Endothelial cell (in vitro differentiated cells): Measurements from ENCODE around the gene CACHD1. TPM values are rescaled to one million over a fixed set of nuclear protein-coding genes. Genes with fewer than 3 reads are reported as not detected.

Source experiments
- DNase-seq: peaks from one replicate; pipeline ENCODE4 v3.0.0; 2021; ENCODE audit warnings: low spot score
- H3K27ac Mint-ChIP-seq: one replicate; pipeline ENCODE4 v1.8.0; 2021; ENCODE audit warnings: mixed read lengths, inconsistent platforms; ENCODE audit not compliant: unreplicated experiment
- H3K27me3 Mint-ChIP-seq: one replicate; pipeline ENCODE4 v1.8.0; 2021; ENCODE audit warnings: mild to moderate bottlenecking, moderate library complexity, mixed read lengths, inconsistent platforms; ENCODE audit not compliant: unreplicated experiment
- H3K36me3 Mint-ChIP-seq: one replicate; pipeline ENCODE4 v1.8.0; 2021; ENCODE audit warnings: mild to moderate bottlenecking, low read depth, mixed read lengths, inconsistent platforms; ENCODE audit not compliant: unreplicated experiment
- H3K4me1 Mint-ChIP-seq: one replicate; pipeline ENCODE4 v1.8.0; 2021; ENCODE audit warnings: mild to moderate bottlenecking, mixed read lengths, inconsistent platforms; ENCODE audit not compliant: unreplicated experiment
- H3K4me3 Mint-ChIP-seq: one replicate; pipeline ENCODE4 v1.8.0; 2021; ENCODE audit warnings: mild to moderate bottlenecking, mixed read lengths, inconsistent platforms; ENCODE audit not compliant: unreplicated experiment
- H3K9me3 Mint-ChIP-seq: one replicate; pipeline ENCODE4 v1.8.0; 2021; ENCODE audit warnings: mixed read lengths, inconsistent platforms; ENCODE audit not compliant: unreplicated experiment
- total RNA-seq: library from RNA; stranded (reverse); fragmentation: NEBNext Ultra II Directional; extraction: Animal tissue kit (Norgen Biotek cat#: 25700); gene quantifications from one replicate; pipeline ENCODE4 v1.2.1, GENCODE V29; 2021; ENCODE audit not compliant: unreplicated experiment
- TF ChIP-seq, protein P1 (sequence below): fragments of 200-600 bp; sonication (generic); IDR thresholded peaks from one replicate; pipeline ENCODE4 v1.5.0; 2021; ENCODE audit warnings: antibody characterized with exemption; ENCODE audit not compliant: unreplicated experiment

The CACHD1 gene
- total RNA-seq, 1 donor from 2014 or later: 48.6 TPM

DNA sequence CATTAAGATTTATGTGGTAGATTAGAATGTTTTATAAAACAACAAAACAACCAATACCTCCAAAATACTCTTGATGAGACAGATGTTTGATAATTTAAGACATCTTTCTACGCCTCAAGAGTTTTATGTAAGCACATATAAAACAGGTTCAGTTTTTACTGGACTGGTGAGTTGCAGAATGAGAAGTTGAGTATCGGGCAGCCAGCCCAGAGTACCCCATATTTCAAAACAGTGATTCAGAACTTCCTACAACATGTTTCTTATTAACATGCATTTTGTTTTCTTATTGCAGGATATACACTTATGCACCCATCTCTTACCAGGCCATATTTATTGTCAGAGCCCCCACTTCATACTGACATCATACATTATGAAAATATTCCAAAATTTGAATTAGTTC, 183.5 kb downstream of the CACHD1 start:
- Mint-ChIP-seq H3K4me3 (no peak overlapping the region), H3K9me3 (no peaks in the 10 kb centered on the region), H3K36me3 (peaks cover 10% of the 10 kb centered on the region), H3K4me1 (peaks cover 2% of the 10 kb centered on the region), H3K27ac (no peak overlapping the region), H3K27me3 (no peaks in the 10 kb centered on the region)
- TF ChIP-seq, protein P1, sequence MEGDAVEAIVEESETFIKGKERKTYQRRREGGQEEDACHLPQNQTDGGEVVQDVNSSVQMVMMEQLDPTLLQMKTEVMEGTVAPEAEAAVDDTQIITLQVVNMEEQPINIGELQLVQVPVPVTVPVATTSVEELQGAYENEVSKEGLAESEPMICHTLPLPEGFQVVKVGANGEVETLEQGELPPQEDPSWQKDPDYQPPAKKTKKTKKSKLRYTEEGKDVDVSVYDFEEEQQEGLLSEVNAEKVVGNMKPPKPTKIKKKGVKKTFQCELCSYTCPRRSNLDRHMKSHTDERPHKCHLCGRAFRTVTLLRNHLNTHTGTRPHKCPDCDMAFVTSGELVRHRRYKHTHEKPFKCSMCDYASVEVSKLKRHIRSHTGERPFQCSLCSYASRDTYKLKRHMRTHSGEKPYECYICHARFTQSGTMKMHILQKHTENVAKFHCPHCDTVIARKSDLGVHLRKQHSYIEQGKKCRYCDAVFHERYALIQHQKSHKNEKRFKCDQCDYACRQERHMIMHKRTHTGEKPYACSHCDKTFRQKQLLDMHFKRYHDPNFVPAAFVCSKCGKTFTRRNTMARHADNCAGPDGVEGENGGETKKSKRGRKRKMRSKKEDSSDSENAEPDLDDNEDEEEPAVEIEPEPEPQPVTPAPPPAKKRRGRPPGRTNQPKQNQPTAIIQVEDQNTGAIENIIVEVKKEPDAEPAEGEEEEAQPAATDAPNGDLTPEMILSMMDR: no peak
- DNase-seq: no peak

DNA sequence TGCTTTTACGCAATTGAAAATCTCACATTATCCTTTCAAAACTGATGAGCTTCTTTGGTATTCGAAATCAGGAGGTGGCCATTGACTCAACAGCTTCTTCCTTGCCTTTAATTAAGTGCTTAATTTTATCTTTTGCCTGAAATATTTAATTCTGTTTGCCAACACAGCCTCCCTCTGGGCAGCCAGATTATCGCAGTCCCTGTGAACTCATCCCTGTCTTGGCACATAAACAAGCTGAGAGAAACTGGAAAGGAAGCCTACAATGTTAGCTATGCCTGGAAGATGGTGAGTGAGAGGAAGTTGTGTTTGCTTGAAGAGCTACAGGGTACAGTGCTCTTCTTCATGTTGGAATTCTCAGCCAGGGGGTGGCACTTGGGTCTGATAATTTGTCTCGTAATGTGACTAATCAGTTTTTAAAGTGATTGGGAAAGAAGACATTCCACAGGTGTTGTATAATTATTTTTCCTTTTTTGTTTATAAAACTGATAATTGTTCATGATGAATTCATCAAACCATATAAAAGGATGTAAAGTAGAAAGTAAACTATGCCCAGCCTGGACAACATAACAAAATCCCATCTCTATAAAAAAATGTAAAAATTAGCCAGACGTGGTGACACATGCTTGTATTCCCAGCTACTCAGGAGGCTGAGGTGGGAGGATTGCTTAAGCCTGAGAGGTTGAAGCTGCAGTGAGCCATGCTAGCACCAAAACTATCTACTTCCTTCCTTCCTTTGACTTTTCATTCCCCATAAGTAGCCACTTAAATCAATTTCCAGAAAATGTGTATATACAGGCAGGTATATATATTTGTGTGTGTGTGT, 184.8 kb downstream of the CACHD1 start:
- Mint-ChIP-seq H3K4me1 (no peaks in the 10 kb centered on the region), H3K36me3 (peaks cover 16% of the 10 kb centered on the region), H3K9me3 (no peaks in the 10 kb centered on the region), H3K4me3 (no peak overlapping the region), H3K27me3 (no peaks in the 10 kb centered on the region), H3K27ac (no peak overlapping the region)
- TF ChIP-seq, protein P1: no peak
- DNase-seq: no peak

DNA sequence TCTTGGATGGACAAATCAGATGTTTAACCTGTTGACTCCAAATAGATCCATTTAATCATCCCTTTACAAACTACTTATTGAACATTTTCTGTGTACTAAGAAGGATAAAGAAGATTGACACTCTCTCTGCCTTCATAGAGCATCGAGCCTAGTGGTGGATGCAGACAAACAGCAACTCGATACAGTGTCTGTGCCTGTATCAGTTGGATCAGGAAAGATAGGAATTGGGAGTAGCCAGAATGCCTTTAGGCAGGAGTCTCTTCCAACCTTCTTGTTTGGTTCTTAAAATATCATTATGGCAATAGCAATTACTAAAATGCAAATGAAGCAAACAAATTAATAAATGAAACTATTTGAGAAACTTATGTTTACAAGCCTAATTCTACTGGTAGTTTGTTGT, 185.9 kb downstream of the CACHD1 start:
- H3K9me3 Mint-ChIP-seq: no peaks in the 10 kb centered on the region
- TF ChIP-seq, protein P1: no peak
- H3K36me3 Mint-ChIP-seq: peaks cover 16% of the 10 kb centered on the region
- H3K27me3 Mint-ChIP-seq: no peaks in the 10 kb centered on the region
- DNase-seq: no peak
- no peaks in the 10 kb centered on the region for H3K4me1 Mint-ChIP-seq
- no peak overlapping the region for H3K4me3 Mint-ChIP-seq
- no peak overlapping the region for H3K27ac Mint-ChIP-seq

DNA sequence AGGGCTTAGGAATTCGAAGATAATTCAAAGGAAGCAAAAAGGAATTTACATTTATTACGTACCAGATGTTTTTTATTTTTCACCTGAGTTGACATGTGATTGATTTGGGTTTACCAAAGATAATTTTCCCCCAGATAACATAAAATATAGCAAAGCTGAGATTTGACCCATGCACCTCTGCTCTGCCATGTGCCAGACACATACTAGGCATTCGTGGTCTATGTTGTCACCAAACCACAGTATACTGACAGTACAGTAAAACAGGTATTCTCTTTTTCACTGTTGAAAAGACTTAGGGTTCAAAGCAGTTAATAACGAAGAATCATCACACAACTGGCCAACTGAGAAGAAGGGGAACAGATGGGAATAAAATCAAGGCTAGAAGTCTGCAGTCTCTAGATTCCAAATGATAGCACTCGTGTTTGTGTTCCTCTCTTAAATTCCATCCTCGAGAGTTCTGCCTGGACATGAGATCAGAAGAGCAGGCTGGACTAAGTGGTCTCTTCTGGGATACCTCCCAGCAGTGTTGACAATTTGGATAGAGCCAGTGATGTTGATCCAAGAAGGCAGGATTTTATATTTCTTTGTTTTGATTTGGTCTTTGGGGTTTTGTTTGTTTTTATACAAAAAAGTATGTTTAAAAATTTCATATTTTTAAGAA, 189.7 kb downstream of the CACHD1 start:
- Mint-ChIP-seq H3K4me3 (no peak overlapping the region), H3K36me3 (peaks cover 21% of the 10 kb centered on the region), H3K27ac (no peak overlapping the region), H3K4me1 (no peaks in the 10 kb centered on the region), H3K9me3 (no peaks in the 10 kb centered on the region), H3K27me3 (no peaks in the 10 kb centered on the region)
- TF ChIP-seq, protein P1: no peak
- no peak for DNase-seq

DNA sequence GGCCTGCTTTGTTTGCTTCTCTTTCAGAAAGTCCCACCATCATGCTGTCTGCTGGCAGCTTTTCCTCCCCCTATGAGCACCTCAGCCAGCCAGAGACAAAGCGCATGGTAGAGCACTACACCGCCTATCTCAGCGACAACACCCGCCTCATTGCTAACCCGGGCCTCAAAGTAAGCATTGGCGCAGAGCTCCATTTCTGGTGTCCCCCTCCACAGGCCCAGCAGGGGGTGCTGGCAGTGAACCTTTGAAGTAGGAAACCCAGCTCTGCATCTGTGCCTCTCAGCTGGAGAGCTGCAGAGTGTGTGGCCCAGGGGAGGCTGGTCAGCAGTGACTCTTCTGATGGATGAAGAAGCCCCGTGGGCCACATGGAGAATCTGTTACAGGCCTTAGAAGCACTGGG, 193.7 kb downstream of the CACHD1 start:
- no peak overlapping the region for H3K27ac Mint-ChIP-seq
- peak; percentile 41 for DNase-seq
- no peaks in the 10 kb centered on the region for H3K4me1 Mint-ChIP-seq
- H3K4me3 Mint-ChIP-seq: no peak overlapping the region
- TF ChIP-seq, protein P1: peak; percentile 48
- no peaks in the 10 kb centered on the region for H3K27me3 Mint-ChIP-seq
- peaks cover 24% of the 10 kb centered on the region for H3K36me3 Mint-ChIP-seq
- no peaks in the 10 kb centered on the region for H3K9me3 Mint-ChIP-seq
